ENCODE results near the gene GPC5.
A peak's percentile ranks its signal among the peaks of the same experiment; 100 is the strongest.

The GPC5 gene

DNA sequence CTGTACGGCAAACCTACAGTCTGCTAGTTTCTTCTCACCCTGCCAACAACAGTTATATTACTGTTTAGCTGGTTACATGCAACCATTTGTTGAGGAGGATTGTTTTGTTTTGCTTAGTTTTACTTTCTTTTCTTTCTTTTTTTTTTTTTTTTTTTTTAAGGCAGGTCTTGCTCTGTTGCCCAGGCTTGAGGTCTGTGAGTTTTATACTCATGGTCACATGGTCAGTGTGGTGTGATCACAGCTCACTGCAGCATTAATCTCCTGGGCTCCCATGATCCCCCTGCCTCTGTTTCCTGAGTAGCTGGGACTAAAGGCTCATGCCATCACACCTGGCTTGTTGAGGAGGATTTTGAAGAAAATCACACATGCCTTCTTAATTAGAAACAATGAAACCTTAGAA lies 505.6 kb downstream of the GPC5 start:
- Histone ChIP-seq H2AFZ (ENCODE audit: low read depth, low read length) (no peak overlapping the region), H3K27ac (ENCODE audit: low read length) (no peak overlapping the region), H4K20me1 (ENCODE audit: insufficient read depth, low read length) (no peaks in the 10 kb centered on the region), H3K79me2 (ENCODE audit: low read length) (no peaks in the 10 kb centered on the region), H3K36me3 (replicated peaks; ENCODE audit: low read depth, low read length) (no peaks in the 10 kb centered on the region), H3K4me1 (ENCODE audit: low read length) (peaks cover 11% of the 10 kb centered on the region), H3K4me2 (ENCODE audit: low read length) (peak overlapping the region; percentile 37), H3K4me3 (ENCODE audit: low read length) (no peak overlapping the region), H3K9ac (ENCODE audit: low read length) (no peak overlapping the region), H3K9me3 (ENCODE audit: insufficient read depth, low read length) (no peaks in the 10 kb centered on the region), H3K27me3 (ENCODE audit: low read depth, low read length) (no peaks in the 10 kb centered on the region)
- TF ChIP-seq, protein P1, sequence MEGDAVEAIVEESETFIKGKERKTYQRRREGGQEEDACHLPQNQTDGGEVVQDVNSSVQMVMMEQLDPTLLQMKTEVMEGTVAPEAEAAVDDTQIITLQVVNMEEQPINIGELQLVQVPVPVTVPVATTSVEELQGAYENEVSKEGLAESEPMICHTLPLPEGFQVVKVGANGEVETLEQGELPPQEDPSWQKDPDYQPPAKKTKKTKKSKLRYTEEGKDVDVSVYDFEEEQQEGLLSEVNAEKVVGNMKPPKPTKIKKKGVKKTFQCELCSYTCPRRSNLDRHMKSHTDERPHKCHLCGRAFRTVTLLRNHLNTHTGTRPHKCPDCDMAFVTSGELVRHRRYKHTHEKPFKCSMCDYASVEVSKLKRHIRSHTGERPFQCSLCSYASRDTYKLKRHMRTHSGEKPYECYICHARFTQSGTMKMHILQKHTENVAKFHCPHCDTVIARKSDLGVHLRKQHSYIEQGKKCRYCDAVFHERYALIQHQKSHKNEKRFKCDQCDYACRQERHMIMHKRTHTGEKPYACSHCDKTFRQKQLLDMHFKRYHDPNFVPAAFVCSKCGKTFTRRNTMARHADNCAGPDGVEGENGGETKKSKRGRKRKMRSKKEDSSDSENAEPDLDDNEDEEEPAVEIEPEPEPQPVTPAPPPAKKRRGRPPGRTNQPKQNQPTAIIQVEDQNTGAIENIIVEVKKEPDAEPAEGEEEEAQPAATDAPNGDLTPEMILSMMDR (IDR thresholded peaks at IDR 0.05; ENCODE audit: low read depth, low read length), result no peak
- no peak for TF ChIP-seq EZH2phosphoT487 (IDR thresholded peaks at IDR 0.05; ENCODE audit: low read depth)

GRCh38 chr13:91904597-91904996 lies 506.2 kb downstream of the GPC5 start:
- Histone ChIP-seq H3K4me1 (ENCODE audit: low read length) (peaks cover 11% of the 10 kb centered on the region), H3K9ac (ENCODE audit: low read length) (no peak overlapping the region), H3K27me3 (ENCODE audit: low read depth, low read length) (no peaks in the 10 kb centered on the region), H3K9me3 (ENCODE audit: insufficient read depth, low read length) (no peaks in the 10 kb centered on the region), H3K4me2 (ENCODE audit: low read length) (peak overlapping the region; percentile 37), H3K27ac (ENCODE audit: low read length) (no peak overlapping the region), H4K20me1 (ENCODE audit: insufficient read depth, low read length) (no peaks in the 10 kb centered on the region), H3K79me2 (ENCODE audit: low read length) (no peaks in the 10 kb centered on the region), H3K36me3 (replicated peaks; ENCODE audit: low read depth, low read length) (no peaks in the 10 kb centered on the region), H2AFZ (ENCODE audit: low read depth, low read length) (no peak overlapping the region), H3K4me3 (ENCODE audit: low read length) (no peak overlapping the region)
- TF ChIP-seq, protein P1 (IDR thresholded peaks at IDR 0.05; ENCODE audit: low read depth, low read length), result no peak
- TF ChIP-seq EZH2phosphoT487 (IDR thresholded peaks at IDR 0.05; ENCODE audit: low read depth), result no peak

DNA sequence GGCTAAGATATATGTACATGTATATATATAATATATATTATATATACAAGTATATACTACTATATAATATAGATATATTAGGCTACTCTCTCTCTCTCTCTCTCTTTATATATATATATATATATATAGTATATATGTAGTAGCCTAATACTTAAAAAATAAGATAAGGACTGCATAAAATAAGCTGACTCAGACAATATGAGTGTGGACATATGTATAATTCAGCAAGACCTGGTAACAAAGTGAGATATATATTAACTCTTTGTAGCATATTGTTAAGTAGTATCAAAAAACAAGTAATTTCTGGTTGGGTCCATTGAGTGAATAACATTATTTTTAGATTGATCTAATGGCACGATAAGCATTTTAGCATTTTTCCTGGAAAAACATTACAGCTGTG lies 509.0 kb downstream of the GPC5 start:
- H2AFZ ChIP-seq (ENCODE audit: low read depth, low read length), result no peak overlapping the region
- no peaks in the 10 kb centered on the region for H4K20me1 ChIP-seq (ENCODE audit: insufficient read depth, low read length)
- H3K27me3 ChIP-seq (ENCODE audit: low read depth, low read length), result no peaks in the 10 kb centered on the region
- no peak overlapping the region for H3K27ac ChIP-seq (ENCODE audit: low read length)
- H3K79me2 ChIP-seq (ENCODE audit: low read length), result no peaks in the 10 kb centered on the region
- no peak for TF ChIP-seq EZH2phosphoT487 (IDR thresholded peaks at IDR 0.05; ENCODE audit: low read depth)
- TF ChIP-seq, protein P1 (IDR thresholded peaks at IDR 0.05; ENCODE audit: low read depth, low read length), result no peak
- H3K9ac ChIP-seq (ENCODE audit: low read length), result no peak overlapping the region
- no peaks in the 10 kb centered on the region for H3K36me3 ChIP-seq (replicated peaks; ENCODE audit: low read depth, low read length)
- H3K4me1 ChIP-seq (ENCODE audit: low read length), result peaks cover 15% of the 10 kb centered on the region
- no peak overlapping the region for H3K4me3 ChIP-seq (ENCODE audit: low read length)
- no peak overlapping the region for H3K4me2 ChIP-seq (ENCODE audit: low read length)
- H3K9me3 ChIP-seq (ENCODE audit: insufficient read depth, low read length), result no peaks in the 10 kb centered on the region

GRCh38 chr13:91909617-91910016 lies 511.2 kb downstream of the GPC5 start:
- H3K9ac ChIP-seq (ENCODE audit: low read length), result no peak overlapping the region
- no peaks in the 10 kb centered on the region for H3K9me3 ChIP-seq (ENCODE audit: insufficient read depth, low read length)
- no peaks in the 10 kb centered on the region for H3K79me2 ChIP-seq (ENCODE audit: low read length)
- no peak overlapping the region for H3K4me2 ChIP-seq (ENCODE audit: low read length)
- no peaks in the 10 kb centered on the region for H3K36me3 ChIP-seq (replicated peaks; ENCODE audit: low read depth, low read length)
- H4K20me1 ChIP-seq (ENCODE audit: insufficient read depth, low read length), result no peaks in the 10 kb centered on the region
- no peak overlapping the region for H3K27ac ChIP-seq (ENCODE audit: low read length)
- H3K4me1 ChIP-seq (ENCODE audit: low read length), result peaks cover 8% of the 10 kb centered on the region
- H2AFZ ChIP-seq (ENCODE audit: low read depth, low read length), result no peak overlapping the region
- H3K27me3 ChIP-seq (ENCODE audit: low read depth, low read length), result no peaks in the 10 kb centered on the region
- TF ChIP-seq, protein P1 (IDR thresholded peaks at IDR 0.05; ENCODE audit: low read depth, low read length), result no peak
- no peak for TF ChIP-seq EZH2phosphoT487 (IDR thresholded peaks at IDR 0.05; ENCODE audit: low read depth)
- H3K4me3 ChIP-seq (ENCODE audit: low read length), result no peak overlapping the region

Data from OCI-LY3 (cell line).